AG20443 (cell line): ENCODE data around the gene LRRIQ1.
A peak's percentile ranks its signal among the peaks of the same experiment; 100 is the strongest.

Source experiments
- DNase-seq: peaks from one replicate; pipeline ENCODE4 v3.0.0; 2012; ENCODE audit warnings: low spot score, mixed read lengths

The LRRIQ1 gene

GRCh38 chr12:85057370-85057963, 21.3 kb downstream of the LRRIQ1 start:
- DNase-seq, result peak; percentile 20

DNA sequence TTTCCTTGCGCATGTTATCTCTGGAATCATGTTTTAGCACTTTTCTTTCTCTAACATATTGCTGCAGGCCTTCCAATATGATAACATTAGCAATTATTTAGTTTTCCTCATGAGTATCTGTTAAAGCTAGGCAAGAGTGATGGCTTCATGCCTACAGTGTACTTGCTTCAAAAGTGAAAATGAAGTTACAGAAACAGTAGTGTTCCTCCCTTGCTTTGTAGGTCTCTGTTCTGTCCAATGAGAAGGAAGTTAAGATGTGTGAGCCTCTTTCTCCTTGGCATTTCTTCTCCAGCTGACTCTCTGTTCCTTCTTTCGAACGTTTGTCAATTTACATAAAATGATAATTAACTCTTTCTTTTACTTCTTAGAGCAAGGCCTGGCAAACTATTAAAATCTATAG, 22.2 kb downstream of the LRRIQ1 start:
- DNase-seq, result no peak

DNA sequence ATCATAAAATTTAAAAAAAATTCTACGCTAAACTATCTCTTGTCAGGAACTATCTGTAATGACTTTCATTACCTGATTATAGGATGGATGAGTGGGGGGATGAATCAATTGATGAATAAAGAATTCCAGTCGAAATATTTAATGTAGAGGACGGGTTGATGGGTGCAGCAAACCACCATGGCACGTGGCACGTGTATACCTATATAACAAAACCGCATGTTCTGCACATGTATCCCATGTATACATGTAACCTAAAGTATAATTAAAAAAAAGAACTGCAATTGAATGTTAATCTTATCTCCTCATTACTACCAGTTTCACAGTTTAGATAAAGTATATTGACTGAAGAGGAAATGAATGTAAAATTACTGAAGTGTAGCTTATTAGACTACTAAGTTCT, 23.4 kb downstream of the LRRIQ1 start:
- DNase-seq, result no peak

DNA sequence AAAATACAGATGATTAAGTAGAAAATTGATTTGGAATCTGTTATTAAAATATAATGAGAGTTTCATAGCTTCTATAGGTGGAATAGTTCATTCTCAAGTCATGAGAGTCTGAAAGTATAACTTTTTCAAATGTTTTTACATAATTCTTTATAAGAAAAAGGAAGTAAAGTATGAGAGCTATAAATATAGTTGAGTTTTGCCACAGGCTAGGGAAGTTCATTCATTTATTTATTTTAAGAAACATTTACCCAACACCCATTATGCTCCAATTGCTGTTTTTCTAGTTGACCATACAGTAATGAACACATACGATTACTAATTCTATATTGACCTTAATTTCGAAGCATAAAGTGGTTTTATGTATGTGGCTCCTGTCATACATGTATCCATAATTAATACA, 24.8 kb downstream of the LRRIQ1 start:
- no peak for DNase-seq

DNA sequence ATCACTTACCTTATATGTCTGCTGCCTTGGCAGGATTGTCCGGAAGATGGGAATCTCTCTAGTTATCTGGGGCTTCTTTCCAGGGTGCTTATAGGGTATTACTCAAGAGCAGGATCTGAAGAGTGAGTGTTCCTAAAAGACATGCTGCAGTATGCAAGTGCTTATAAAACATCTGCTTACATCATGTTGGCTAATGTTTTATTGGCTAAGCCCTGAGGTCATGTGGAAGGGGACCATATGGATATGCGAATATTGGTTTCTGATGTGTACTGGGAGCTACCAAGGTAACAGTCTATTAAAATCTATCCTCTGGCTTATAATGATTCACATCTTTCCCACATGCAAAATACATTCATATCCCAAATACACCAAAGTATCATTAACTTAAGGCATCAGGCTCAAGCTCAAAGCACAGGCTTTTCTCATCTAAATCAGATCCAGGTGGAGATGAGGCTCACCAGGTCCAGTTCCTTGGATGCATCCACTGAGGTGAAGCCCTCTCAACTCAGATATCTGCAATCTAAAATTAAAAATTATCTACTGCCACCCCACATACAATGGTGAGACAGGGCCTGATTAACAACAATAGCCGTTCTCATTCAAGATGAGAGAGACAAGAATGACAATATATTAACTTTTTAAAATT, 29.8 kb downstream of the LRRIQ1 start:
- DNase-seq, result no peak

DNA sequence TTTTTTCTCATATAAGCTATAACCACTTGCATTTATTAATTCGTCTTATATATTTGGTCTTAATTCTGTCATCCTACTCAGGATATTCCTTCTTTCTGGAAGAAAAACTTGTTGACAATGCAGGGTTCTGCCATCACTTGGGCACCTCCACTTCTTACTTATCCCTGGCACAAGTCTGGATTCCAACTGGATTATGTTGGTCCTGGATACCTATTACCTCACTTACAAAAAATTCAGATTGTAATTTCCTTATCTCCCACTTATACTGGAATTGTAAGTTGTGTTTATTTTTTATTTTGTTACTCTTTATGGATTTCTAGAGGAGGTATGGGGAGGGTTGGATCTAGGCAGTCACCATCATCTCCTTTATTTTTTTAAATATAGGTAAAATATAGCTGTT, 36.7 kb downstream of the LRRIQ1 start:
- no peak for DNase-seq

- peak; percentile 51 for DNase-seq
Measured at GRCh38 chr12:85076688-85077430, 40.7 kb downstream of the LRRIQ1 start.

DNA sequence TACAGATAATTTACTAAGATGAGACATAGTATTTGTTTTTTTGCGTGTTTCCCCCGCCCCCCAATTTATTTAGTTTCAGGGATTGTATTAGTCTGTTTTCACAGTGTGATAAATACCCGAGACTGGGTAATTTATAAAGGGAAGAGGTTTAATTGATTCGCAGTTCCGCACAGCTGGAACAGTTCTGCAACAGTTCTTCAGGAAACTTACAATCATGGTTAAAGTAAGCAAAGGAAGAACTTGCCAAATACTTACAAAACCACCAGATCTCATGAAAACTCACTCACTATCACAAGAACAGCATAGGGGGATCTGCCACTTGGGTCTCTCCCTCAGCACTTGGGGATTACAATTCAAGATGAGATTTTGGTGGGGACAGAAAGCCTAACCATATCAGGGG, 48.9 kb downstream of the LRRIQ1 start:
- DNase-seq, result no peak

GRCh38 chr12:85089792-85090191, 53.6 kb downstream of the LRRIQ1 start:
- no peak for DNase-seq

DNA sequence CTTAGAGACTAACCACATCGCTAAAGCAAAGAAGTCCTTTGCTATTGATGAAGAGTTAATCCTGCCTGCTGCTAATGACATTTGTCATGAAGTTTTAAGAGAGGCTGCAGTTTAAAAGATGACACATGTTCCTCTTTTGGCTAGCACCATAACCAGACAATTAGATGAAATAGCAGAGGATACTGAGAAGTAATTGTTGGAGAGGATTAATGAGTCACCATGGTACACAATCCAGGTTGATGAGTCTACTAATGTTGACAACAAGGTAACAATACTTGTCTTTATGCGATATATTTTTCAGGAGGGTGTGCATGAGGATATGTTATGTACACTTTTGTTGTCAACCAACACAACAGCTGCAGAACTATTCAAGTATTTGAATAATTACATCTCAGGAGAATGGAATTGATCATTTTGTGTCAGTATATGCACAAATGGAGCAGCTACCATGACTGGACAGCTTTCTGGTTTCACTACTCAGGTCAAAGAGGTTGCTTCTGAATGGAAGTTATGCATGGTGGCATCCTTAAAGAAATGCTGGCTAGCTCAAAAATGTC, 56.7 kb downstream of the LRRIQ1 start:
- no peak for DNase-seq

GRCh38 chr12:85095501-85095900, 59.4 kb downstream of the LRRIQ1 start:
- no peak for DNase-seq

DNA sequence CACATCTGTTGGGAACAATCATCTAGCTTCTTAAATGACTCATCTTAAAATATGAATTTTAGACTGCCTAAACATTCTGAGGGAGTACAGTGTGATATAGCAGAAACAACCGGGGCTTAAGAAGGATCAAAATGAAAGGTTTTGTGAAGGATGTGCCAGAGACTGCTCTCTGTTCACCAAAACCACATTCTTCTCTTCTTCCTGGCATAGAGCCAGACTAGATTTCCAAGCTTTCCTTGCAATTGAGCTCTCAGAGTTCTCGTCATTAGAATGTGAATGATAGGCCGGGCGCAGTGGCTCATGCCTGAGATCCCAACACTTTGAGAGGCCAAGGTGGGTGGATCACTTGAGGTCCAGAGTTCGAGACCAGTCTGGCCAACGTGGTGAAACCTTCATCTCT, 94.5 kb downstream of the LRRIQ1 start:
- DNase-seq, result no peak

GRCh38 chr12:85138833-85139232, 102.7 kb downstream of the LRRIQ1 start:
- DNase-seq, result no peak

- DNase-seq, result no peak
Measured at GRCh38 chr12:85147331-85147730, 111.2 kb downstream of the LRRIQ1 start.

DNA sequence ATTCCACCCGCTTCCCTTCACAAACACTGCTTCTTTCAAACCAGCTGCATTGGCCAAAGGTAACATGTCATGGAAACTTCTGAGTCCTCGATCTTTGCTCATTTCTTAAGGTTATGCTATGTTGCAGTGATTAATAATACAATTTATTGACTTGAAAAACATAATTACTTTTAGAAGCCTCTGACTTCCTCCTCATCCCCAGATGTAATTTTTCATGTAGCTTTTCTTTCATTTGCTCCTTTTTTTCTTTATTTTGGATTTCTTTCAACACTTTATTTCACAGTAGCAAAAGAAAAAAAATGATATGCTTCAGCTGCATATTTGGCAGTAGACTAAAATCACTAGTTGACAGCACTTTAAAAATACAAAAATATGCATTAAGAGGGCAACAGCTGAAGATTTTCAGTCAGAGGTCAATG, 116.2 kb downstream of the LRRIQ1 start:
- no peak for DNase-seq

DNA sequence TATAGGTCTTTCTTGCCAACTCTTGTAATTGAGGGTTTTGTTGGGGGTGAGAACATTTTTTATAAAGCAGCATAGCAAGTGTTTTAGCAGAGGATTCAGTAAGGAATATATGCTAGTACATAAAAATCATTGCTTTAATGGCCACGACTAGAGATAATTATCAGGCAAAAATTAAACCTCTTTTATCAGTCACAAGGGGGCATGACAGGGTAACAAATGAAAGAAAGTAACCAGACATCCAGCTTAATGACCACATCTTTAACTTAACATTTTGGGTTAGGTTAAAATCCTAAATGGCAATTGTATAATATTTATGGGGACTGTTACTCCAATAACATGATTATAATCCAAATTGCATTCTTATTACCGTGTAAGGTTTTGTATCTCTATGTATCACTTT, 119.6 kb downstream of the LRRIQ1 start:
- no peak for DNase-seq

DNA sequence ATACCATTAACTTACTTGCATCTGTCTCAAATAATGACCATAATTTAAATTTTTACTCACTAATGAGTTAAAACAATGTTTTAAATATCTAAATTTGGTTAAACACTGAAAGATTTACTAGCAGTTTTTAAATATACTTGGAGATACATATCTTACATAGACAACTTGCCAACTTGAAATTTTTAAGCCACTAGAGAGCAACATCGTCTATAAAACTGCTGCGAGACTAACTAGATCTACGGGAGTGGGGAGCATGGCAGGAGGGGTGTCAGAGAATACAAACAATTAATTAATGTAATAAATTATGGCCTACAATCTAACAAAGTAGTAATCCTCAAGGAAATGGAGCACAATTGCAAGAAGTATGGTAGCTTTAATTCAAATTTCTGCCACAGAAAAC, 120.4 kb downstream of the LRRIQ1 start:
- no peak for DNase-seq

DNA sequence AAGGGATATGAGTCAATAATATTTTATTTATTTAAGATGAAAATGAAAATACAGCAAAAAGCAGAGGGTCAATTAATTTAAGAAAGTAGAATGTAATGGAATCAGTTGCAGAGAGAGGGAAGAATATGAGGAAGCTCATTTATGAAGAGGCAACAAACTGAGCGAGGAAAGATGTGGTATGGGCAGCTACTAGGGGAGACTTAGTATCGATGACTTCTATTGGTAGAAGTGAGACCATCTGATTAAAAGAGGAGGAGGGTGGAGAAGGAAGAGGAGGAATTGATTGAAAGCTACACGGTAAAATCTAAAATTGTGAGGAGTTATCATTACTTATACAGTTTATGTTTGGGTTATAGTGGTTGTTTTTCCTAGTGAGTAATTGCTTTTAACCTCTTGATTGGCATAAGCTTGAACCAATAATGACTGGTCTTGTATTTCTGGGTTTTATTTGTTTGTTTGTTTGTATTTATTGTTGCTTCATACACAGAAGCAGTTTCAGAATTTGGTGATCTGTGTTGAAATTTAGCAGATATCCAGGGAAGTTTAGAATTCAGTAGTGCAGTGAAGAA, 121.0 kb downstream of the LRRIQ1 start:
- DNase-seq, result no peak

- no peak for DNase-seq
Measured at GRCh38 chr12:85163752-85164321, 127.7 kb downstream of the LRRIQ1 start.

- no peak for DNase-seq
Measured at GRCh38 chr12:85179680-85180270, 143.6 kb downstream of the LRRIQ1 start.

- no peak for DNase-seq
Measured at GRCh38 chr12:85182699-85183098, 146.5 kb downstream of the LRRIQ1 start.

GRCh38 chr12:85183855-85184254, 147.7 kb downstream of the LRRIQ1 start:
- no peak for DNase-seq
